Measurements from ENCODE around the gene RASD2.

RASD2 gene

DNA sequence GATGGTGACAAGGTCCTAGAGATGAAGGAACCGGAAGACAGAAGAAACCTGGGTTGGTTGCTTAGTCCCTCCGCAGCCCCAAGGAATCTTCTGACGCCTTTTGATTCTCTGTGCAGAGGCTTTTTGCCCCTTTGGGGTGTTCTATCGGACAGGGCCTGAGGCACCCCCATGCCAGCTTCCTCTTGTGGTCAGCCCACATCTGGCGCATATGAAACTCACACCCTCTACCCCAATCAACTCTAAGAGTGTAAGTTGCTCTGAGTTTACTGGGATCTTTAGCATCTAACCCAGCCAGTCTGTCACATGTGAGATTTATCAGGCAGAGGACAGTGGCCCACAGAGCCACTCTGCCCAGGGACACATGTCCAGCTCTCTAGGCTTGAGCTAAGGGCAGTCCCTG lies 17.4 kb downstream of the RASD2 start:
- in situ Hi-C loops (cut with MboI; ENCODE audit: low sequenced_read_pairs, unreplicated experiment) = no loop called here
- DNase-seq (ENCODE audit: low spot score) = no peak
- TF ChIP-seq, protein P1, sequence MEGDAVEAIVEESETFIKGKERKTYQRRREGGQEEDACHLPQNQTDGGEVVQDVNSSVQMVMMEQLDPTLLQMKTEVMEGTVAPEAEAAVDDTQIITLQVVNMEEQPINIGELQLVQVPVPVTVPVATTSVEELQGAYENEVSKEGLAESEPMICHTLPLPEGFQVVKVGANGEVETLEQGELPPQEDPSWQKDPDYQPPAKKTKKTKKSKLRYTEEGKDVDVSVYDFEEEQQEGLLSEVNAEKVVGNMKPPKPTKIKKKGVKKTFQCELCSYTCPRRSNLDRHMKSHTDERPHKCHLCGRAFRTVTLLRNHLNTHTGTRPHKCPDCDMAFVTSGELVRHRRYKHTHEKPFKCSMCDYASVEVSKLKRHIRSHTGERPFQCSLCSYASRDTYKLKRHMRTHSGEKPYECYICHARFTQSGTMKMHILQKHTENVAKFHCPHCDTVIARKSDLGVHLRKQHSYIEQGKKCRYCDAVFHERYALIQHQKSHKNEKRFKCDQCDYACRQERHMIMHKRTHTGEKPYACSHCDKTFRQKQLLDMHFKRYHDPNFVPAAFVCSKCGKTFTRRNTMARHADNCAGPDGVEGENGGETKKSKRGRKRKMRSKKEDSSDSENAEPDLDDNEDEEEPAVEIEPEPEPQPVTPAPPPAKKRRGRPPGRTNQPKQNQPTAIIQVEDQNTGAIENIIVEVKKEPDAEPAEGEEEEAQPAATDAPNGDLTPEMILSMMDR (IDR thresholded peaks at IDR 0.05; ENCODE audit: borderline replicate concordance, control extremely low read depth, extremely low read depth, insufficient read depth, missing control alignments) = no peak

DNA sequence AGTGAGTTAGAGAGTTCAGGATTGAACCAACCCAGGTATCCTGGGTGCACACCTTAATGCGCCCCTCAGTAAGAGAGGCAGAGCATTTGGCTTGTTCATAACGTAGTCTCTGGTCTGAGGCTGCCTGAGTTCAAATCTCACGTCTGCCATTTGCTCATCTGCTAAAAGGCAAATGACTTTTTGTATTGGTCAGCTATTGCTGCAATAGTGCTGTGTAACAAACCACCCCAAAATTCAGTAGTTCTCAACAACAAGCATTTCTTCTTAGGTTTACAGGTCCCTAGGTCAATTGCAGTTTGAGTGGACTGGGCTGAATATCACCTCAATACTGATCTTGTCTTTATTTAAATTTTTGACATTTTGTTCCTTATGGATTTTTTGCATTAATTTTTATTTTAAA lies 18.1 kb downstream of the RASD2 start:
- TF ChIP-seq, protein P1 (IDR thresholded peaks at IDR 0.05; ENCODE audit: borderline replicate concordance, control extremely low read depth, extremely low read depth, insufficient read depth, missing control alignments) = no peak
- in situ Hi-C loops (cut with MboI; ENCODE audit: low sequenced_read_pairs, unreplicated experiment) = no loop called here
- DNase-seq (ENCODE audit: low spot score) = no peak

DNA sequence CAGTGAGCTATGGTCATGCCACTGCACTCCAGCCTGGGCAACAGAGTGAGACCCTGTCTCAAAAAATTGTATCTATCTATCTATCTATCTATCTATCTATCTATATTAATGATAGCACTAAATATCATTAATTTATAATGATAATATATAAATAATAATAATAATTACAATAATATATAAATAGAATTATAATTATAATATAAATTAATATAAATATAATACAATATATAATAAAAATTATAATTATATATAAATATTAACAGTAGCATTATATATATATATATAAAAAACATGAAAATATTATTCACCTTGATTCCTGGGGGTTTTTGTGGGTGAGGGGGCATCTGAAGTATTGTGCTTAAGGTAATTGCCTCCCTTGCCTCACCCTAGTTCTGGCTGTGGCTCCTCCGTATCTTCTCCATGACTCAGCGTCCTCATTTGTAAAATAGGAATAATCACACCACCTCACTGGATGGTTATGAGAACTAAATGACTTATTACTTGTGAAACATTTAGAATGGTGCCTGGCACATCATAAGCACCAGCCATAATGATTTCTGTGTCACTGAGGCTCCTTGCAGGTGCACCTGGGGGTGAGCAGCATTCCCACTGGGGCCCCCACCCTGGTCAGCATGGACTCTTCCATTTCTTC lies 18.8 kb downstream of the RASD2 start:
- TF ChIP-seq, protein P1 (IDR thresholded peaks at IDR 0.05; ENCODE audit: borderline replicate concordance, control extremely low read depth, extremely low read depth, insufficient read depth, missing control alignments) = no peak
- in situ Hi-C loops (cut with MboI; ENCODE audit: low sequenced_read_pairs, unreplicated experiment) = no loop called here
- no peak for DNase-seq (ENCODE audit: low spot score)

DNA sequence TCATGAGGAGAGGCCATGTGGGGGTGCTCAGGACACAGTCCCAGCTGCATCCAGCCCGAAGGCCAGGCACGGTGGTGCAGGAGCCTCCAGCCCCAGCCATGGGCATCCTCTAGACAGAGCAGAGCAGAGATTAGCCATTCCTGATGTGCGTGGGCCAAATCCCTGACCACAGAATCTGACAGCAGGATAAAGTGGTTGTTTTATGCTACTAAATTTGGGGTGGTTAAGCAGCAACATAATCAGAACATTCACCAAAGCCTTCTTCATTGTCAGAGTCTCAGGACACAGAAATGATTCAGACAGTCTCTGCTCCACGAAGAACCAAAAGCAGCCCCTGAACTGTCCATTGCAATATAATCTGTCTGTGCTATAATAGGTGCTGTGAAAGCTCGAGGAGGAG lies 19.7 kb downstream of the RASD2 start:
- TF ChIP-seq, protein P1 (IDR thresholded peaks at IDR 0.05; ENCODE audit: borderline replicate concordance, control extremely low read depth, extremely low read depth, insufficient read depth, missing control alignments) = no peak
- in situ Hi-C loops (cut with MboI; ENCODE audit: low sequenced_read_pairs, unreplicated experiment) = no loop called here
- DNase-seq (ENCODE audit: low spot score) = no peak

DNA sequence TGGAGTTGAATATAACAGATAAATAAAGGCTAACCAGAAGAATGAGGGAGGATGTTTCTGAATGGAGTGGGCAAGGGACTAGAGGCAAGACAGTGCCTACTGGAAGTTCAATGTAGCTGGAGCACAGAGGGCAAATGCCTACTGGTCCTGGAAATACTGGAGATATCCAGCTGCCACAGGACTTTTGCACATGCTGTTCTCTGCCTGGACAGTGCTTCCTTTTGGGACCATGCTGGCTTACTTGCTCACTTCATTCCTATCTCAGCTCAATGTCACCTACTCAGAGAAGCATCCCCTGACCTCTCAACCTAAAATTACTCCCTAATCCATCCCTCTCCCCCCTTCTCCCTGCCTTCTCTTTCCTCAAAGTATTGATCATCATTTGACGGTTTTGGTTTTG lies 20.2 kb downstream of the RASD2 start:
- in situ Hi-C loops (cut with MboI; ENCODE audit: low sequenced_read_pairs, unreplicated experiment) = no loop called here
- TF ChIP-seq, protein P1 (IDR thresholded peaks at IDR 0.05; ENCODE audit: borderline replicate concordance, control extremely low read depth, extremely low read depth, insufficient read depth, missing control alignments) = no peak
- DNase-seq (ENCODE audit: low spot score) = no peak

DNA sequence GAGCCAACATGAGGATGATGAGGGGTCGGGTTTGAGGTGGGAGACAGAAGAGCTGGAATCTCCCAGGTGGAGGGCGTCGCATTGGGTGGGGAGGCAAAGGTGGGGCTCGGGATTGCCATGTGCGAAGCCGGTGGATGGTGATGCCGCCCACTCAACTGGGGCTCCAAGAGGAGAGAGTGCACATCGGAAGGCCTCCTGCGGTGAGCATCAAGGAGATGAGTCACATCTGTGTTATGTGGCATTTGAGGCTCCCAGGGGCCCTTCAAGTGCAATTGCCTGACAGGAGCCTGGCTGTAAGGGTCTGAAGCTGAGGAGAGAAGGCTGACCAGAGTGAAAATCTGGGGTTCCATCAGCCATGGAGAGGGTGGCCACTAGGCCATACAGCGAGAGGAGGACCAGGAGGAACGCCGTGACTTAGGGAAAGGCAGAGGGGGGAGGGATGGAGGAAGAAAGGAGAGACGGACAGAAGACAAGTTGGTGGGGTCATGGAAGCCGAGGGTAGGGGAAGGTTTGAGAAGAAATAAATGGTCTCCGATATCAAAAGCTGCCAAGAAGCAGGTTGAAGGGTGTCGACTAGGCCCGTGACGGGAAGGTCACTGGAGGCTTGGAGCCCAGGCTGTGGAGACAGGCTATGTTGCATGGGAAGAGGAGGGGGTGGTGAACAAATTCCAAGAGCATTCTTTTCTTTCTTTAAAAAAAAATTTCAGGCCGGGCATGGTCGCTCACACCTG lies 21.3 kb downstream of the RASD2 start:
- DNase-seq (ENCODE audit: low spot score) = no peak
- TF ChIP-seq, protein P1 (IDR thresholded peaks at IDR 0.05; ENCODE audit: borderline replicate concordance, control extremely low read depth, extremely low read depth, insufficient read depth, missing control alignments) = no peak
- in situ Hi-C loops (cut with MboI; ENCODE audit: low sequenced_read_pairs, unreplicated experiment) = no loop called here
